ENCODE data around the gene HS3ST2. TPM values are rescaled to one million over a fixed set of nuclear protein-coding genes. Genes with fewer than 3 reads are reported as not detected.

HS3ST2 gene
- total RNA-seq, 1 experiment from 2014 or later: 0.24 TPM

DNA sequence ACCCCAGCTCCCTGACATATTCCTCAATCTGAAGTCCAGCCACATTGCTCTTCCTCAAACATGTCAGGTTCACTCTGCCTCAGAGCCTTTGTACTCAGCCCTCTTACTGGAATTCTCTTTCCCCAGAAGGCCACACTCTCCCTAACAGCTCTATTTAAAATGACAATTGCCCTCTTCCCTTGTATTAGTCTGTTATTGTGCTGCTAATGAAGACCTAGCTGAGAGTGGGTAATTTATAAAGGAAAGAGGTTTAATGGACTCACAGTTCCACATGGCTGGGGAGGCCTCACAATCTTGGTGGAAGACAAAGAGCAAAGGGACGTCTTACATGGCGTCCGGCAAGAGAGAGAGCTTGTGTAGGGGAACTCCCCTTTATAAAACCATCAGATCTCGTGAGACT is 46.0 kb downstream of the HS3ST2 start:
- CTCF ChIA-PET: no interaction called here
- peaks cover 33% of the 10 kb centered on the region for H3K27me3 ChIP-seq (replicated peaks; ENCODE audit: insufficient read depth, low read depth, low read length, poor library complexity)
- POLR2A ChIA-PET (ENCODE audit: low non-redundant PET): no interaction called here
- intact Hi-C loops (cut with micrococcal nuclease; ENCODE audit: unreplicated experiment): no loop called here
- no peak for DNase-seq (ENCODE audit: low spot score)
- no peak overlapping the region for H3K27ac ChIP-seq (ENCODE audit: low read depth, low read length, poor library complexity, severe bottlenecking)
- H3K9me3 ChIP-seq (ENCODE audit: low read depth, low read length, poor library complexity, severe bottlenecking): no peaks in the 10 kb centered on the region
- no peak overlapping the region for H3K4me3 ChIP-seq (ENCODE audit: low read depth, low read length, poor library complexity, severe bottlenecking)
- TF ChIP-seq EZH2 (IDR thresholded peaks at IDR 0.05; ENCODE audit: borderline replicate concordance, low read depth, low read length, poor library complexity, severe bottlenecking): no peak
- TF ChIP-seq, protein P1, sequence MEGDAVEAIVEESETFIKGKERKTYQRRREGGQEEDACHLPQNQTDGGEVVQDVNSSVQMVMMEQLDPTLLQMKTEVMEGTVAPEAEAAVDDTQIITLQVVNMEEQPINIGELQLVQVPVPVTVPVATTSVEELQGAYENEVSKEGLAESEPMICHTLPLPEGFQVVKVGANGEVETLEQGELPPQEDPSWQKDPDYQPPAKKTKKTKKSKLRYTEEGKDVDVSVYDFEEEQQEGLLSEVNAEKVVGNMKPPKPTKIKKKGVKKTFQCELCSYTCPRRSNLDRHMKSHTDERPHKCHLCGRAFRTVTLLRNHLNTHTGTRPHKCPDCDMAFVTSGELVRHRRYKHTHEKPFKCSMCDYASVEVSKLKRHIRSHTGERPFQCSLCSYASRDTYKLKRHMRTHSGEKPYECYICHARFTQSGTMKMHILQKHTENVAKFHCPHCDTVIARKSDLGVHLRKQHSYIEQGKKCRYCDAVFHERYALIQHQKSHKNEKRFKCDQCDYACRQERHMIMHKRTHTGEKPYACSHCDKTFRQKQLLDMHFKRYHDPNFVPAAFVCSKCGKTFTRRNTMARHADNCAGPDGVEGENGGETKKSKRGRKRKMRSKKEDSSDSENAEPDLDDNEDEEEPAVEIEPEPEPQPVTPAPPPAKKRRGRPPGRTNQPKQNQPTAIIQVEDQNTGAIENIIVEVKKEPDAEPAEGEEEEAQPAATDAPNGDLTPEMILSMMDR (conservative IDR thresholded peaks at IDR 0.05; ENCODE audit: low read depth, low read length): no peak
- no peaks in the 10 kb centered on the region for H3K4me1 ChIP-seq (ENCODE audit: insufficient read depth, low read length, poor library complexity, severe bottlenecking)
- BruUV-seq (replicated peaks): no TSS peak
- no peaks in the 10 kb centered on the region for H3K36me3 ChIP-seq (ENCODE audit: insufficient read depth, low read length, poor library complexity, severe bottlenecking)

DNA sequence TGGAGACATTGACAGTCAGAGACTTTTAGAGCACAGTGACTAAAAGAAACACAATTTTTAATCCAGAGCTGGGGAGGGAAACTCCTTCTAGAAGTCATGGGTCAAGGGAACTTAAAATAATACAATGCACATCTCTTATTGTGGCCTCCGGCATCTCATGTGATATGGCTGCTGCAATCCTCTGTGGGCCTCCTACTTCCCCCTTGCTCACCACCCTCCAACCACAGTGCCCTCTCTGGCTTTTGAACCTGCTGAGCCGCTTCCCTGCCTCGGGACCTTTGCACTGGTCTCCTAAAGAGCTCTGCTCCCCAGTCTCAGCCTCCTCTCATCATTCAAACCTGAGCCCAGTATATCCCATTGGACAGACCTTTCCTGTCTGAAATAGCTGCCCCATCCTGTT is 47.6 kb downstream of the HS3ST2 start:
- Histone ChIP-seq H3K4me1 (ENCODE audit: insufficient read depth, low read length, poor library complexity, severe bottlenecking) (no peaks in the 10 kb centered on the region), H3K27ac (ENCODE audit: low read depth, low read length, poor library complexity, severe bottlenecking) (no peak overlapping the region), H3K36me3 (ENCODE audit: insufficient read depth, low read length, poor library complexity, severe bottlenecking) (no peaks in the 10 kb centered on the region), H3K9me3 (ENCODE audit: low read depth, low read length, poor library complexity, severe bottlenecking) (no peaks in the 10 kb centered on the region), H3K27me3 (replicated peaks; ENCODE audit: insufficient read depth, low read depth, low read length, poor library complexity) (peaks cover 22% of the 10 kb centered on the region), H3K4me3 (ENCODE audit: low read depth, low read length, poor library complexity, severe bottlenecking) (no peak overlapping the region)
- no peak for DNase-seq (ENCODE audit: low spot score)
- no peak for TF ChIP-seq EZH2 (IDR thresholded peaks at IDR 0.05; ENCODE audit: borderline replicate concordance, low read depth, low read length, poor library complexity, severe bottlenecking)
- TF ChIP-seq, protein P1 (conservative IDR thresholded peaks at IDR 0.05; ENCODE audit: low read depth, low read length): no peak
- CTCF ChIA-PET: no interaction called here
- POLR2A ChIA-PET (ENCODE audit: low non-redundant PET): no interaction called here
- intact Hi-C loops (cut with micrococcal nuclease; ENCODE audit: unreplicated experiment): no loop called here
- no TSS peak for BruUV-seq (replicated peaks)

DNA sequence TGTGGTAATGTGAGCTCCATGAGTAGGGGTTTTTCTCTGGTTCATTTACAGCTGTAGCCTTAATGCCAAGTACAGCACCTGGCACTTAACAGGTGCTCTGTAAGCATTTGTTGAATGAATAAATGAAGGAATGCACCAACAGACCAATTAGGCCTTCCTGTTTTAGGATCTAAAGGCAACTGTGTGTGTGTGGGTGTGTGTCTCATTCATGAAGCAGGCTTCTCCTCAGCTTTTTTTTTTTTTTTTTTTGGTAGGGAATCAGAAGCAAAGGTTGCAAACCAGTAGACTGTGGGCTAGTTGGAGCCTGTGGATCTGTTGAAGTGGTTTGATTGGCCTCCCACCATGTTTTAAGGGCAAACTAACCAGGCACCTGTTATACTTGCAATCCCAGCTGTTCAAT is 48.1 kb downstream of the HS3ST2 start:
- no peak overlapping the region for H3K27ac ChIP-seq (ENCODE audit: low read depth, low read length, poor library complexity, severe bottlenecking)
- no peaks in the 10 kb centered on the region for H3K9me3 ChIP-seq (ENCODE audit: low read depth, low read length, poor library complexity, severe bottlenecking)
- CTCF ChIA-PET: no interaction called here
- H3K36me3 ChIP-seq (ENCODE audit: insufficient read depth, low read length, poor library complexity, severe bottlenecking): no peaks in the 10 kb centered on the region
- no peak for DNase-seq (ENCODE audit: low spot score)
- intact Hi-C loops (cut with micrococcal nuclease; ENCODE audit: unreplicated experiment): no loop called here
- H3K27me3 ChIP-seq (replicated peaks; ENCODE audit: insufficient read depth, low read depth, low read length, poor library complexity): peaks cover 18% of the 10 kb centered on the region
- POLR2A ChIA-PET (ENCODE audit: low non-redundant PET): no interaction called here
- TF ChIP-seq EZH2 (IDR thresholded peaks at IDR 0.05; ENCODE audit: borderline replicate concordance, low read depth, low read length, poor library complexity, severe bottlenecking): no peak
- TF ChIP-seq, protein P1 (conservative IDR thresholded peaks at IDR 0.05; ENCODE audit: low read depth, low read length): no peak
- no TSS peak for BruUV-seq (replicated peaks)
- H3K4me1 ChIP-seq (ENCODE audit: insufficient read depth, low read length, poor library complexity, severe bottlenecking): no peaks in the 10 kb centered on the region
- H3K4me3 ChIP-seq (ENCODE audit: low read depth, low read length, poor library complexity, severe bottlenecking): no peak overlapping the region
